DMS153 treated with DMSO at 0.1 percent for 48 hours (cell line): ENCODE results near the gene UBE2E2.

Experiments used
- DNase-seq: peaks from one replicate; lab custom pipeline; 2025; ENCODE audit not compliant: unreplicated experiment; lab: John Stamatoyannopoulos, UW

UBE2E2 gene

DNA sequence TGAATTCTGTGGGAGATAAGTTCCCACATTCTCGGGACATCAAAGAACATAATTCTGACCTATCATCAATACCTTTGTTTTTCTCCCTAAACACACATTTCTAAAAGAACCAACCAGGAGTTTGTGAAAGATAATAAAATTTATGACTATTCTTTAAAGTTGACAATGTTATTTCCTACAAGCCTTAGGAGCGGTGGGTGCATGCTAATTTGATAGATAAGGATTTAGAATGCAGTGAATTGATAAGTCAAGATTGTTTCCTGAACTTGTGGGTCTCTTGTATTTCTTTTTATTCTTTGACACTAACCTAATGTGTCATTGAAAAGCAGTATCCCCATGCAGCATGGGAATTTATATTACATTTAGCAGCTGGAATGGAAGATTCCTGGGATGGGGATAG is 10.3 kb upstream of the UBE2E2 start:
- no peak for DNase-seq

DNA sequence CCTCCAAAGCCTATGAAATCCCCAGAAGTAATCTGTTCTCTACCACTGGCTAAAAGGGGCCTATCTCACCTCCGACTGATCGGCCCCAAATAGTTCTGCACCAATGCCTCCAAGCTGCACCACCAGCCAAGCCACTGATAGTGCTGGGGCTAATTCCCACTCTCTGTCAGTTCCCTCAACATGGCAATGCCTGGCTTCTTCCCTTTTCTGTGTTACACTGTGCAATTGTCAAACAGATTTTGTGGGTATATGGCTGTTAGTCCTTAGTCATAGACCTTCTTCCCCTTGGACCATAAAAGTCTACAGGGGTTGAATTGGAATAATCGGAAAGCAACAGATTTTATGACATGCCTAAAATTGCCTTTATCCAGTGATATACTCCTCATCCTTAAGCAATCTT is 9.3 kb upstream of the UBE2E2 start:
- no peak for DNase-seq

DNA sequence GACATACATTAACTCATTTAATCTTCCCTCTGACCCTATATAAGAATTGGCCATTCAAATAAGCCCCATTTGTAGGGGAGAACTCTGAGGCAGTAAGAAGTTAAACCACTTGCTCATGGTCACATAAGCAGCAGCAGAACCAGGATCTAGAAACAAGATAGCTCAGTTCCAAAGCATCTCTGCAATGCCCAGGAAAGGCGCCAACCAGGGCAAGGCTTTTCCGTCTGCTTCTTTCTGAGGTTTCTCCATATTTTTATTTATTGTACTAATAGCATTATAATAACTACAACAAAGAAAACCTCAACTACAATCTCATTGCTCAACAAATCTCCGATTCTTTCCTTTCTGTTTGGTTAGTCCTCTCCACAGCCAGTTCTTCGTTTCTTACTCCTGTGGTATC is 4.3 kb upstream of the UBE2E2 start:
- no peak for DNase-seq

DNA sequence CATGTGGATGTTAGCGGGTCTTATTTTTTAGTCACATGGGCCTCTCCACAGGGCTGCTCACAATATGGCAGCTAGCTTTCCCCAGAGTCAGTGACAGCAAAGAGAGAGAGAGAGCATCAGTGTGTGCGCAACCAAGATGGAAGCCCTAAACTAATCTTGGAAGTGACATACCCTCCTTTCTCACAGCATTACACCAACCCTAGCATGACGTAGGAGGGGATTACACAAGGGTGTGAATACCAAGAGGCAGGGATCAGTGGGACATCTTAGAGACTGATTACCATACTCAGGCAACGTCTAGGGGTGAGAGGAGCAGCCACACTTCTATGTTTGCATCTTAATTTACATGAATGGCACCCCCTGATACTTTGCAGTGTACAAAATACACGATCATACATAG is 3.5 kb upstream of the UBE2E2 start:
- DNase-seq = no peak

DNA sequence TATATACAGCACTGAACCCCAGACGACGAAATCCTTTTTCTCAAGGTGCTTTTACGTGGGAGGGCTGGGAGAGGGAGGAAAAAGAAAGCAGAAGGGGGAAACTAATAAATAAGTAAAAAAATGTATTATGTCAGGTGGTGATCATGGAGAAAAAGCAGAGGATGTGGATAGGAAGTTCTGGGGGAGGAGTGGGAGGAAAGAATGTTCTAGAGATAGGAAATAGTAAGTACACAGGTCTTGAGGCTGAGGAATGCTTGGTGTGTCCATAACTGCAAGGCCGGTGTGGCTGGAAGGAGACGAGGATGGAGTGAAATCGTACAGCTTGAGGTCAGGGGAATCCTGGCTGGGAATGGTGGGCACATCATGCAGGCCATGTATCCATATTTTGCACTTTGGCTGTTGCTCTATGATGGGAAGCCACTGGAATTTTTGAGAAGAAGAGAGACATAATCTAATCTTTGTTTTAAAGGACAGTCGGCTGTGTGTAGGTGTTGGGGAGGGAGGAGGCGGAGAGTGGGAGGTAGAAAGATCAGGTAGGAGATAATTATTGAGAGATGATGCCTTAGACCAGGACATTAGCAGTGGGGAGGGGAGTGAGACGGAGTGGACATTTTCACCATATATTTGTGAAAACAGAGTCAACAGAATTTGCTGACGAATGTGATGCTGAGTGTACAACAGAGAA is 1.8 kb upstream of the UBE2E2 start:
- DNase-seq = no peak

DNA sequence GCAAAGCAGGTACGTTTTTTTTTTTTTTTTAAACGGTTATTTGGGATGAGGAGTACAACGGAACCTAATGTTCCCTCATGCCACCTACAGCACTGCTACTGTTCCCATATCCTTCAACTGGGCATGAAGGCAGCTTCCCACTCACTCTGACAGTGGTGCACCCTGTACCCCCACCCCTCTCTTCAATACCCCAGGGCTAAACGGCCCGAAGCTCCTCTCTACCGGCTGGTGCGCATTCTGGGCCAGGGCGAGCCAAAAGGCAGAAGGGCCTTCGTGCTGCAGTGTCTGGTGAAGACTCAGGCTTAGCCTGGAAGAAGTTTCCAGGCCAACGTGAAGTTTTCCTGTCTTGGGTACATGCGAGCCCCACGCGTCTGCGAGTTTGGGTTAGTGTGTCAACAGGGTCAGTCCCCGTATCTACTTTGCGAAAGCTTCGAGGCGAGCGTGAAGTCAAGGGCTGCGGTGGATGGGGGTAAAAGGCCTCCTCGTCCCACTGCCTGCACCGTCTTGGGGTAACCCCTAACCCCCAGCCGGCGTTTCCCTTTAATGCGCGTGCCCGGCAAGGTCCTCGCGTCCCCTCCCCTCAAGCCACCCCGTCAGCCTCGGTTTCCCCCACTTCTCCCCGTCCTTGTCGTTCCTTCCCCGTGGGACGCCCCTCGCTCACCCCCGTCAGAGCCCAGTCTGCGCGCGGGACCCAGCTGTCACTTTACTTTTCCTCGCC is 765 bp upstream of the UBE2E2 start:
- no peak for DNase-seq

DNA sequence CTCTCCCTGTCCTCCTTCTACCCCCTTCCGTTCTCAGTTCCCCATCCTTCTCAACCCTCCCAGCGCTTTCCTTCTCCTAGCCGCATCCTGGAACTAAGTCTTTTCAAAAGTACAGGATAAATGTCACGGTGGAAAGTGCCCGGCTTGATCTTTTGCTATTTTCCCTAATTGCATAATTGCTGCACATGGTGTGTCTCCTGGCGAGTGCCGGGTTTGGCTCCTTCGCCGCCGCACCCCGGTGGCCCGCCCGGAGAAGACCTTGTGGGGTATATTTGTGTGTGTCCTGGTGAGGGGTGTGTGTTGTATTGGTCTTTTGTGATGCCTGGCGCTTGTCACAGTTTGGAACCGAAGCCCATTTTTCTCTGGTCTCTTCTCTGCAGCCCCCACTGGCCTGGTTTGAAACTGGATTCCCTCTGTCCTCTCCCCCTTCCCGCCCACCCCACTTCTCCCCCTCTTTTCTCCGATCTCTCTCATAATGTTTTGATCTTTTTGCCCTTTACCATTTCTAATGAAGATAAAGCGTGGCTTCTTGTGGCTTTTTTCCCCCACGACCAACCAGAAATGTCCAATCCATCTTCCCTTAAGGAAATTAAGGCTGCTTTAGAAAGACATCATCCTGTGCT is 692 bp downstream of the UBE2E2 start:
- DNase-seq = no peak

DNA sequence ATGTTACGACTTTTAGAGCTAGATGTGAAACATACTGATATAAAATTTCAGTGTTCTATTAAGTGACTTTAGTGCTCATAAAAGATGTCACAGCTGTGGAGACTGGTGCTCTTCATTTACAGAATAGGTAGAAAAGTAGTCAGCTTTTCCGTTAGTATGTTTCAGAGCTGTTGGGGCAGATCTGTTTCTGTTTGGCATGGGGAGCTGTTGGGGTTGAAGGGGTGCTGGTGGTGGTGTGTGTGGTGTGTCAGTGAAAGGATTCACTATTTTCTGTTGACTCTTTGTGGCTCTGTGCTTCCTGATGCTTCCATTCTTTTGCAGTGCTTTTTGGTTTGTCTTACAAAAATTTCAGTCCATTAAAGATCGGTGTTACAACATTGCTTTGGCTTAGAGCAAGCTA is 3.2 kb downstream of the UBE2E2 start:
- DNase-seq = no peak

DNA sequence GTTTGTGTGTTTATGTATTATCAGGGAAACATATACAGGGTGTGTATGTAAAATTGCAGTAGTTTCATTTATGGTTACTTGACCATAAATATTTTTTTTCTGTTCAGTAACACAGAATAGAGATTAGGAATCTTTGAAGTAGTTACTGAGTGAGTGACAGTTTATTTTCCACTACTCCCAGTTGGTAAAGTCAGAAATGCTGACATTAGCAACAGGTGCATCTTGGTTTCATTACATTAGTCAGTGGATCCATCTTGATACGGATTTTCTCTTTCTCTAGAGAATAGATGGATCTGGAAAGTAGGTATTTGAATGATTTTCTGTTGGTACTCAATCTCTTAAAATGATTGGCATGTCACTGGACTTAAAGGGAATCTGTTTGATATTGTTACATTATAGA is 6.0 kb downstream of the UBE2E2 start:
- DNase-seq = no peak

DNA sequence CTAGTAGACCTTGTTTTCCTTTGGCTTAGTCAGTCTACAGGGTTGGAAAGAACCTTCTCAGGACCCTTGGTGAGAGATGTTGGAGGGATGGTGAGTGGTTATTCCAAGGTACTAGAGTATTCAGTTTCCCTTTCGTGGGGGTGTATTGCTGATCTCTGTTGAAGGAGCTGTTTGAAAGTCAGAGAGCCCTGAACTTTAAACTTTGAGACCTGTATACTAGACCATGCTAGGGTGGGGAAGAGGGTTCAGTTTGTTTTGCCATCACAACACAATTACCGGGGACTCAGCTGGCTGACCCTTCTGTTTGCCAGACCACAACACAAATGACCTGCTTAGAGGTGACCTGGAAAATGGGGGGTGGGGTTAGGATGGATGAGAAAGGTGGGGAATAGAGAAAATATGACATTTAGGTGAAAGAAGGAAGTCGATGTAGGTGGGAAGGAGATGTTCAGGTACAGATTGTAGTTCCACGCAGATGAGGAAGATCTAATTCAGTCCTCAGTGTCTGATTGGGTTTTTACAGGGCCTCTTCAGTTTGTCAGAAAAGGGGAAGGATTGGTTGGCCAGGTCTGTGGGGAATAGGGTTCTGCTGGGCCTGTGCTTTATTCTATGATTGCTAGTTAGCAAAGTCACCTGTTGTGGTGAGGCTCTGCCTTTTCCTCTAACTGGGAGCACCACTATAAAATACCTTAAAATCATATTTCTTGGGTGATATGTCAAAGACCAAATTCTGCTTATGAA is 6.8 kb downstream of the UBE2E2 start:
- no peak for DNase-seq

DNA sequence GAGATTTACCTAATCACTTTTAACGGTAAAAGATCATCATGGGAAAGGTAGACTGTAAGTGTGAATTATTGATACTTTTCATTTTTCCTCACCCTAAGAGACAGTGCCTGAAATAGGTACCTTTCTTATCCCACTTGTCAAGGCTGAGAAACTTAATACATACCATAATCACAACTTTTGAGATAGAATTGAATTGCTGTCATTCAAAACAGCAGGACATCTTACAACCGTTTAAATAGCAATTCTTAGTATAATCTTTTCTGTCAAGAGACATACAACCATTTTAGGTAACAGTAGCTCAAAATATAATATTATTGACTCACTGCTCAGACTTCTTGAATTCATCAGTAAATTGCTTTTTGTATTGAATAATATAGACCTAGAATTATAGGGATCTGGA is 10.7 kb downstream of the UBE2E2 start:
- no peak for DNase-seq

DNA sequence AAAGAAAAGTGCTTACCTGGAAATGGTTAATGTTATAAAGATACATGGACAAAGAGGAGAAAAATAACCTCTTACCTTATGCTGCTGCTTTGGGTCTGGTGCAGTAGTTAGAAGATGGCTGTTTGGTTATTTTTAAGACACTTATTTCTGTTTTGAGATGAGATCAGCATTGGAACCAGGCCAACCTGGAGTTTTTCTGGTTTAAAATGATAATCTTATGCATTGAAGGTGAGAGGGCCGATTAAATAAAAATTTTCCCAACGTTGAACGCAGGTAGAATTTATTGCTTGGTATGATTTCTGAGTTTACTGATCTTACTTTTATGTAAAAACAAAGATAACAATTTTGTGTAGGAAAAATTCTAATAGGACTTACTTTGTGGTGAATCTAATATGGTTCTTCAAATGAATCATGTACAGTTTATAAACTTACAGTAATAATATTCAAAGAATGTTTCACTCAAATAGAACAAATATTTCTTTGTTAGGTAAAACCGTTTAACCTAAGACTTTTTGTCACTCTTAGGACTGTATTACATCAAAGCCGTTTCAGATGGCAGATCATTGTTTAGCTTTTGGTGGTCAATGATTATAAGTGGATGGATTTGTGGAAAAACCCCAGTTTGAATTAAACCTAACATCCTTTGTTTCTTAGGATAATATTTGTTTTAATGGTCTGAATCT is 14.9 kb downstream of the UBE2E2 start:
- no peak for DNase-seq

DNA sequence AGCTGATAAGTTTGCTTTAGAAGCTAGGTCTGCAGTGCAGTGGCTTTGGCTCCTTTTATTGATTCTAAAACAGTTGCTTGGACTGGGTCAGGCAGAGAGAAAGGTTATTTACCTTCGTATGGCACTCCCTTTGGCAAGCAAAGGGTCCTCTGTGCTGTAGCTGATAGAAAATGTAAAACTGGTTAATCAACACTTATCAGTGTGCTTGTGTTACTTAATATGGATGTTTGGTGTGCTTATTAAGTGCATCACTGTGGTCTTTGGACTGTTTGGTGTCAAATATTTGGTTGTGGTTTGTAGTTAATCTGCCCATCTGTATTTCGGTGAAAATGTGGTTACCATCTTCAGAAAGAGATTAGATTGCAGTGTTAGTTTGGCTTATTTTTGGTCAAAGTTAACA is 16.0 kb downstream of the UBE2E2 start:
- DNase-seq = no peak

DNA sequence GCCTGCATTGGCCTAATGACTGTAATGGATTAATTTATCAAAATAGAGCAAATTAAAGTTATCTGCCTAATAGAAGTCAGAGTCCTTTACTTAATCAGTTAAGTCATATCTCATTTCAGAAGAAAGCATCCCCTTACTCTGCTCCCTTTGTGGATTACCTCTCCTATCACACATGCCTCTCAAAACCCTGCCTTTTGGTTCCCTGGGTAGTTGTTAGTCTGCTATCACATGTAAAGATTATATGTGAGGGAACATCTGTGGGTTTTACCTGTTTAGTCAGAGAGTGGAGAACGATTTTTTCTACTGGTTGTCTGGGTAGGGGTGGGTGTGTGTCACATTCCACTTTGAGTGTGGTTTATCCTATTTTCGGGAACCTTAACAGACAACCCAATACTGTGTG is 16.4 kb downstream of the UBE2E2 start:
- DNase-seq = no peak

DNA sequence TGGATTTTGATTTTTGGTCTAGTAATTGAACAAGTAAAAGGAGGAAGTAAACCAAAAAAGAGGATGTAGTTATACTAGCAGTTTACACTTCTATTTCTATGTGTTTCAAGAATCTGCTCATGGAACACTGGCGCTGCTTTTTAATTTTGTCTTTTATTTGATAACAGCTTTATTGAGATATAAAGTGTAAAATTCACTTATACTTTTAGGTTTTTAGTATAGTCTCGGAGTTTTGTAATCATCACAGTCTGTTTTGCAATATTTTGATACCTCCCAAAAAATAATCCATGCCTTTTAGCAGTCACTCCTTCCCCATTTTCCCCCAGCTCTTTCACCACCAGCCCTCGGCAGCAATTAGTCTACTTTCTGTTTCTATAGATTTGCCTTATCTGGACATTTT is 18.0 kb downstream of the UBE2E2 start:
- DNase-seq = no peak

DNA sequence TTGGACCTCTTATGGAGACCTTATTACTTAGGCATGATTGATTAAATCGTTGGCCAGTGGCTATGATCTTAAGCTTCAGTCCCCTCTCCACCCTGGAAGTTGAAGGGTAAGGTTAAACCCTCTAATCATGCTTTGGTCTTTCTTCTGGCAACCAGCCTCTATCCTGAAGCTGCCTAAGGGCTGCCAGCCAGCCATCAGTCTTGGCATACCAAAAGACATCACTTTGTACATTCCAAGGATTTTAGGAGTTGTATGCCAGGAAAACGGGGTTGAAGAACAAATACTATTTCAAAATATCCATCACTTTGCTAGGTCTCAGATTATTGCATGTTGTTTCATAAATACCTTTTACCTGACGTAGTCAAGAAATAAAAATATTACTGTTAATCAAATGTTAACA is 28.9 kb downstream of the UBE2E2 start:
- no peak for DNase-seq

DNA sequence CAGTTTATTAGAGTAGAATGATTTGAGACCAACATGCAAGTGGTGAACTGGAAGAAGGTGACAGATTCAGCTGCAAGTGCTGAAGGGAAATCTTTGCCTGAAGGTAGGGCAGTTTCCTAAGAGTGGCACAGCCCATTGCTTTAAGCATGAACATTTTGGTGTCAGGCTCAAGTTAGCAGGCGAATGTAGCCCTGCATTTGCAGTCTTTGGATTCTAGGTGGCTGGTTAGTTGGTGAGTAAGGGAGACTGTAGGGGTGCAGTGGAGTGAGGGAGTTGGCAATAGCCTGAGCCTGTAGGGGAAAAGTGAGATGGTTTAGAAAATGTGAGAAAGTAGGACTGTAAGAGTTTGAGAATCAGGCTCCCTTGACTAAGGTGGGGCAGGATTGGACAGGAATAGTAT is 29.7 kb downstream of the UBE2E2 start:
- DNase-seq = no peak

DNA sequence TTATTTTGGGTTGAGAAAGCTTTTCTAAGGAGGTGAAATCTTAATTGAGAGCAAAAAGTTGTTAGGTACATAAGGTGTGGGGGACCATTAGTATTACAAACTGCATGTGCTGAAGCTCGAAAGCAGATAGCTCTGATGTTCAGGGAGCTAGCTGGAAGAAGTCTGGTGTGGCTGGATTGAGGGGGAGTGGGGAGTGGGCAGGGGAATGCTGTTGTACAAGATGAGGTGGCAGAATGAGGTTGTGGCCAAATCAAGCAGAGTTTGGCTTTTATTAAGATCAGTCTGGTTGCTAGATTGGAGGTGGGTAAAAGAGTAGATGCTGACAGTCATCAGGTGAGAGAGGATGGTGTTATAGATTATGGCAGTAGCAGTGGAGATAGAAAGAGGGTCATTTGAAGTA is 32.1 kb downstream of the UBE2E2 start:
- no peak for DNase-seq

DNA sequence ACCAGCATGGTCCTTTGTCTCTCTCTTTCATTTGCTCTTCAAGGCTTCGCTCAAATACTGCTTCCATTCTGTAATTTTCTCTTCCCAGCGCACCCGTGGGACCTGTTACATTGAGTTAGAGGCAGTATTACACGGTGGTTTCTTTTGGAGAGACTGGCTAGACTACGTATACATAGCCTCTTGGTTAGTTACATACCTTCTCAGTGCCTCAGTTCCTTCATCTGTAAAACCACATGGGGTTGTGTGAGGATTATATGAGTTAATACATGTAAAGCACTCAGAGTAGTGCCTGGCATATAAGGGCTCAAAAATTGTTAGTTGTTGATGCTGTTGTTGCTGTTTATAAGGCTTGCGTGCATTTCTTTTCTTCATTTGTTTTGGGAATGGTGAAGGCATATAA is 33.8 kb downstream of the UBE2E2 start:
- no peak for DNase-seq

DNA sequence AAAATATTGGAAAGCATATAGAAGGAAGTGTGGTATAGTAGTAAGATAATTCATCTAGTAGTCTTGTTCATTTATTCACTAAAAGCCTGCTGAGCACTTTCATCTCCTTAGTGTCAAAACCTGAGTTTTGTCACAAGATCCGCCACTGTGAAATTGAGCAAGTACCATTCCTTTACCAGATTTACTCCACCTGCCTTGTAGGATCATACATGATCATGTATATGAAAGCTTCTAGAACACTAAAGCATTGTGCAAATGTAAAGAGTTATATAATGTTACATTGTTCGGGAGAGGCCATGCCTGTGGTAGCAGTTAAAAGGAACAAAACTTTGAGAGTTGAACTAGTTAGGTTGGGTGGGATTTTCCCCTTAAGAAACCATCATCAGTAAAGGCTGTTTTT is 35.0 kb downstream of the UBE2E2 start:
- DNase-seq = no peak

DNA sequence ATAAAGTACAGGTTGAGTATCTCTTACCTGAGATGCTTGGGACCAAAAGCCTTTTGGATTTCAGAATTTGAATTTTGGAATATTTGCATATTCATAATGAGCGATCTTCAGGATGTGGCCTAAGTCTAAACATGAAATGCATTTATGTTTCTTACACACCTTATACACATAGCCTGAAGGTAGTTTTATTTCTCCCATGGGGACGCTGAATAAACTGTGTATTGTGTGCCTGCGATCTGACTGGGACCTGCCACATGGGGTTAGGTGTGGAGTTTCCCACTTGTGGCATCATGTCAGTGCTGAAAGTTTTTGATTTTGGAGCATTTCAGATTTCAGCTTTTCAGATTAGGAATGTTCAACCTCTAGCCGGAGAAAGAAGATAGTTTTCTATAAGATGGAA is 35.5 kb downstream of the UBE2E2 start:
- no peak for DNase-seq
